Kidney epithelial cell (primary cell): Measurements from ENCODE around the gene ZNF280C. TPM values are rescaled to one million over a fixed set of nuclear protein-coding genes. Genes with fewer than 3 reads are reported as not detected.

ENCODE experiments used
- DNase-seq: peaks from one replicate; pipeline ENCODE4 v3.0.0-alpha.2; 2010; ENCODE audit warnings: low read depth
- H3K27me3 ChIP-seq: 2 replicates; pipeline ENCODE4 v1.6.0; 2011; ENCODE audit warnings: low read length; ENCODE audit not compliant: control insufficient read depth, insufficient read depth
- H3K36me3 ChIP-seq: 2 replicates; pipeline ENCODE4 v1.5.1; 2011; ENCODE audit warnings: low read length; ENCODE audit not compliant: control insufficient read depth, insufficient read depth
- H3K4me3 ChIP-seq: 2 replicates; pipeline ENCODE4 v1.5.1; 2011; ENCODE audit warnings: low read depth, mild to moderate bottlenecking, control low read depth, low read length
- total RNA-seq: library from RNA; depleted of rRNA; stranded (reverse); fragments of >200 nt; gene quantifications from 2 replicates; pipeline ENCODE4 v1.2.3, GENCODE V29; 2015
- TF ChIP-seq, protein P1 (sequence below): IDR thresholded peaks from 2 replicates; pipeline ENCODE4 v1.5.1; 2011; ENCODE audit warnings: mild to moderate bottlenecking, moderate library complexity, low read length, control low read depth, inconsistent platforms; ENCODE audit not compliant: insufficient read depth, poor library complexity, severe bottlenecking

ZNF280C gene
- total RNA-seq, 1 donor from 2014 or later, result 5.3 TPM

DNA sequence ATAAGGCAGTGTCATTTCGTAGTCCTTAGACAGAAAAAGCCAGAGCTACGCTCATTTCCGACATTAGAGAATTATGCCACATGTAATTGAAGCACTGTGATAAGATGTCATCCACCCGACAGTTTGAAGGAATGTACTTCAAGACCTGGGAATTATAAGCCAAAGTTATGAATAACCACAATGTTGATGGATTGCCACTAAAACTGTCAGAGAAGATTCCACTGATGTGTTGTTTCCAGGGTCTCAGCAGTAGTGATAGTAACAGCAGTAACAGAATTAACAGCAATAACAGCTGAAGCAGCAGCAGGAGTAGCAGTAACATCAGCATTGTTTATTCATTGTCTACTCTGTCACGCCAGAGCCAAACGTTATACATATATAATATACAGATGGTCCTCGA lies 72.2 kb downstream of the ZNF280C start:
- Histone ChIP-seq H3K27me3 (no peaks in the 10 kb centered on the region), H3K4me3 (no peak overlapping the region), H3K36me3 (no peaks in the 10 kb centered on the region)
- DNase-seq, result no peak
- TF ChIP-seq, protein P1, sequence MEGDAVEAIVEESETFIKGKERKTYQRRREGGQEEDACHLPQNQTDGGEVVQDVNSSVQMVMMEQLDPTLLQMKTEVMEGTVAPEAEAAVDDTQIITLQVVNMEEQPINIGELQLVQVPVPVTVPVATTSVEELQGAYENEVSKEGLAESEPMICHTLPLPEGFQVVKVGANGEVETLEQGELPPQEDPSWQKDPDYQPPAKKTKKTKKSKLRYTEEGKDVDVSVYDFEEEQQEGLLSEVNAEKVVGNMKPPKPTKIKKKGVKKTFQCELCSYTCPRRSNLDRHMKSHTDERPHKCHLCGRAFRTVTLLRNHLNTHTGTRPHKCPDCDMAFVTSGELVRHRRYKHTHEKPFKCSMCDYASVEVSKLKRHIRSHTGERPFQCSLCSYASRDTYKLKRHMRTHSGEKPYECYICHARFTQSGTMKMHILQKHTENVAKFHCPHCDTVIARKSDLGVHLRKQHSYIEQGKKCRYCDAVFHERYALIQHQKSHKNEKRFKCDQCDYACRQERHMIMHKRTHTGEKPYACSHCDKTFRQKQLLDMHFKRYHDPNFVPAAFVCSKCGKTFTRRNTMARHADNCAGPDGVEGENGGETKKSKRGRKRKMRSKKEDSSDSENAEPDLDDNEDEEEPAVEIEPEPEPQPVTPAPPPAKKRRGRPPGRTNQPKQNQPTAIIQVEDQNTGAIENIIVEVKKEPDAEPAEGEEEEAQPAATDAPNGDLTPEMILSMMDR, result no peak

DNA sequence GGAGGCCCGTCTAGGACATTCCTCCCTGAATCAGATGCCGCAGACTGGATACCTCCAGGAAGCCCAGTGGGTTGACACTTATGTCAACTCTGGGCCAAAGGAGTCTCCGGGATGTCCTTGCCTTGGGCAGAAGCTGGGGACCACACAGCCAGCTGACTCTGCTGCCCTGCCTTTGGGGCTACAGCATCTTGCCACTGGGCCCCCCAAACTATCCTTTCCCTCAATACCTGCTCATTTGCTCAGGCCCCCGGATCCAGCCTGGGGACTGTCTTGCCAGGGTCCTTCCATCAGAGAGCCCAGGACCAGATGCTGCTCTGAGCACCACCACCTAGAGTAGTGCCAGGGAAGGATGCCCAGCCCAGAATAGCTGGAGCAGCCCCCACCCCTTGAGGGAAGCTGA lies 77.9 kb downstream of the ZNF280C start:
- H3K36me3 ChIP-seq, result no peaks in the 10 kb centered on the region
- TF ChIP-seq, protein P1, result no peak
- no peak for DNase-seq
- H3K27me3 ChIP-seq, result no peaks in the 10 kb centered on the region
- no peak overlapping the region for H3K4me3 ChIP-seq

- TF ChIP-seq, protein P1, result no peak
- Histone ChIP-seq H3K4me3 (no peak overlapping the region), H3K36me3 (no peaks in the 10 kb centered on the region), H3K27me3 (no peaks in the 10 kb centered on the region)
- DNase-seq, result no peak
These were observed 82.0 kb downstream of the ZNF280C start for GRCh38 chrX:130186651-130187050.

DNA sequence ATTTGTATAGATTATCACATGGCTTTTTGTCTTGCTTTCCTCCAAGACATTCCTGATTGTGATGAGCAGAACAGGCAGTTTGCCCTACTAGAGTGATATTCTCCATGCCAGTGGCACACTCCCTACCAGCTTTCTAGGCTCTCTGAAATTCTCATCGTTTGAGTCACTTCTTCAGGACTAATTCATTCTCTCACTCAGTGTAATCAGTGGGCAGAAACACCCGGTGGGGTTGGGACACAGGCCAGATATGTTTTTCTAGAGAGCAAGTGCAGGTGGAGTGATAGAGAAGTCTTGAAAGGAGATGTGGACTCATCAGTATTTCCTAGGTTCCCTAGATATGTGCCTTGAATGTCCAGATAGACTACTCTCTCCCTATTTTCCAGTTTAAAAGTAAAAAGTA lies 83.8 kb downstream of the ZNF280C start:
- TF ChIP-seq, protein P1, result no peak
- no peak for DNase-seq
- no peak overlapping the region for H3K4me3 ChIP-seq
- no peaks in the 10 kb centered on the region for H3K36me3 ChIP-seq
- H3K27me3 ChIP-seq, result no peaks in the 10 kb centered on the region

DNA sequence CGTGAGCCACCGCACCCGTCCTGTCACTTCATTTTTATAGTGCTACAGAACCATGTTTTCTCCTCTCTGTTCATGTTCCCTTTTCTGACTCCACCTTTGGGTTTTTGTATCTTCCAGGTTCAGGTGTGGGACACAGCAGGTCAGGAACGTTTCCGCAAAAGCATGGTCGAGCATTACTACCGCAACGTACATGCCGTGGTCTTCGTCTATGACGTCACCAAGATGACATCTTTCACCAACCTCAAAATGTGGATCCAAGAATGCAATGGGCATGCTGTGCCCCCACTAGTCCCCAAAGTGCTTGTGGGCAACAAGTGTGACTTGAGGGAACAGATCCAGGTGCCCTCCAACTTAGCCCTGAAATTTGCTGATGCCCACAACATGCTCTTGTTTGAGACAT lies 84.5 kb downstream of the ZNF280C start:
- Histone ChIP-seq H3K27me3 (no peaks in the 10 kb centered on the region), H3K4me3 (no peak overlapping the region), H3K36me3 (no peaks in the 10 kb centered on the region)
- no peak for DNase-seq
- TF ChIP-seq, protein P1, result no peak

DNA sequence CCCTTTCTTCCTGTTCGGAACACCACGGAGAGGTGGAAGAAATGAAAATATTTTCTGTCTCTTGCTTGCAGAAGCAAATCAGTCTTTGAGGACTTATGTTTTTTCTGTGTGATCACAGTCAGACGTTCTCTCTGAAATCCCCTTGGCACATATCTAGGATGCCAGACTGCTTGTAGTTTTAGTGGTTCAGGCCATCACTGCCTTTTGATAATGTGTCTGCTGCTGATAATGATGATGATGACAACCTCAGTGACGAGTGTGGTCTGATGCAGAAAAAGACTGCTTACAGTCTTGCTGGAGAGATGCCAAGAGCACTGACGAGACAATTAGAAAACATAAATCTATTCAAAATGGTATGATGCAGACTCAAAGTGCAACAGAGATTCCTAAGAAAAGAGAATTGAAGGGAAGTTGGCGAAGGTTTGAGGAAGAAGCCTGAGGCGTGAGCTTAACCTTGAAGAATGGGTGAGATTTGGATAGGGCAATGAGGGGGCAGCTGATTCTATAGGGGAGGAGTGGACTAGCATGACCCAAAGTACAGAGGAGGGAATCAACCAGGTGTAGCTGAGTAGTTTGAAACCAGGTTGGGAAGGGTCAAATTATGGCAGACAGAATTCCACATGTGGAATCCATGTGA lies 89.0 kb downstream of the ZNF280C start:
- Histone ChIP-seq H3K27me3 (no peaks in the 10 kb centered on the region), H3K4me3 (no peak overlapping the region), H3K36me3 (no peaks in the 10 kb centered on the region)
- TF ChIP-seq, protein P1, result no peak
- DNase-seq, result no peak
